HT1080 (cell line): ENCODE data around the gene BRD3. TPM values are rescaled to one million over a fixed set of nuclear protein-coding genes. Genes with fewer than 3 reads are reported as not detected.

Experiments used
- DNase-seq: peaks from one replicate; pipeline ENCODE4 v3.0.0-alpha.2; 2015; ENCODE audit warnings: low read depth
- total RNA-seq: library from RNA; depleted of rRNA; stranded (reverse); fragments of >200 nt; shearing (Covaris generic); gene quantifications from 2 replicates; pipeline ENCODE4 v1.2.3, GENCODE V29; 2014

The BRD3 gene
- total RNA-seq, 1 experiment from 2014 or later: 10.1 TPM

DNA sequence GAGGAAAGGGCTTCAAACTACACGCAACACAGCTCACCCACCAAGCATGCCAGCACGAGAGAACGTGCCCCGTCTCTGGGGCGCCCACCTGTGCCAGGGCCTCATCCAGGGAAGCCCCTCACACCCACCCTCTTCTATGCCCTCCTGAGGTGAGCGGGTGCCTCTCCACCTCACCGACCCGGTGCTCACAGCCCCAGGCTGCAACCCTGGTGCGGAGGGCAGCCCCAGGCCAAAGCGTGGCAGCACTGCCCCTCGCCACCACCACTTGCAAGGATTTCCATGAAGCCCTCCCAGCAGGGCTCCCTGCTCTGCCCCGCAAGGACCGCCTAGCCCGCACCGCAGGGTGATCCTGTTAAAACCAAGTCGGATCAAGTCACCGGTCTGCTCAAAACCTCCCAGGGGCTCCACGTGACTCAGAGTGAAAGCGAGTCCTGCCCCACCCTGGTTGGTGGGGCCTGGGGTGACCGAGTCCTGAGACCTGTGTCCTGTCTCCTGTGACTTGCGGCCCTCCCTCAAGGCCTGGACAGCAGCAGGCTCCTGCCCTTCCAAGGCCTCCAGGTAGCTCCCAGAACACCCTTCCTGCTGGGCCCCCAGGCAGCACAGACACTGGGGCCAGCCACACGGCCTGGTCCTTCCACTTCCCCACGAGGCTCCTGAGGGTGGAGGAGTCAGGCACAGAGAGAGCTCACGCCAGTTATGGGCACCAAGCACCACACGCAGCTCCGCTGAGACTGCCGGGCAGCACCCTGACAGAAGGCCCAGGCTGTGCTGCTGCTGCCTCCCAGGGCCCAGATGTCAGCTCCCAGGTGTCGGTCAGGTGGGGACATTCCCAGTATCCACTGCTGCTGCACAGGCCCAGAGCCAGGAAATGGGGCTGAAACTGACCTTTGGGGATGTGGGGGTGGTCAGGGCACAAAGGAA lies 12.7 kb downstream of the BRD3 start:
- no peak for DNase-seq

DNA sequence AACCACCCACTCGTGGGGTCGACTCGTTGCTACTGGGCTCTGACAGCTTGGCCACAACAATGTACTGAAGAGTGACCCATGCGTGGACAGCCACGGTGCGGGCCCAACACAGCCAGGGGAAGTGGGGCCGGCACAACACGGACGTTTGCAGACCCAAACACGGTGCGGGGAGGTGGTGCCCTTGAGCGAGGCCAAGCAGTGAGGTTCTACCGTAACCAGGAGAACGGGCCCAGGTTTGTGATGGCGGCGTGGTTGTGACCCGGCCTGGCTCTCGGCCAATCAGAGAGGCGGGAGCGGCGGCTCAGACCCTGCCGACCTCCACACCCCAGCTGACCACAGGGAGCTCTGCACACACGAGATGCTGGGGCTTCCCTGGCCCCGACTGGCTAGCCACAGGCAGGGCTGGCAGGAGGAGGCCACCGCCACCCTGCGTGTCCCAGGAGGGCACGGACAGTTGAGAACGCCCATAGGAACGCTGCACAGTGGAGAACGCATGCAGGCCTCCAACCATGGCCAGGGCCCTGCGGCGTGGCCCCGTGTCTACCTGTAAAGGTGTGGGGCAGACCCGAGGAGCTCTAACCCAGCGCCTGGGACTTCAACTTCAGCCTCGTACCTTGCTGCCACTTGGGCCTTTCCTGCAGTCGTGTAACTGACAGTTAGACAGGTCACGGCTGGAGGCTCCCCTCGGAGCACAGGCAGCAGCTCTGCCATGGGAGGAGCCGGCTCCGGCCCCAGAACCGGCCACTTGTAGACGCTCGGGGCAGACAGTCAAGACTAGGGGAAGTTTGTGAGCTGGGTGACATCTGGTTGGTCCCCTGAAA lies 13.7 kb downstream of the BRD3 start:
- no peak for DNase-seq

DNA sequence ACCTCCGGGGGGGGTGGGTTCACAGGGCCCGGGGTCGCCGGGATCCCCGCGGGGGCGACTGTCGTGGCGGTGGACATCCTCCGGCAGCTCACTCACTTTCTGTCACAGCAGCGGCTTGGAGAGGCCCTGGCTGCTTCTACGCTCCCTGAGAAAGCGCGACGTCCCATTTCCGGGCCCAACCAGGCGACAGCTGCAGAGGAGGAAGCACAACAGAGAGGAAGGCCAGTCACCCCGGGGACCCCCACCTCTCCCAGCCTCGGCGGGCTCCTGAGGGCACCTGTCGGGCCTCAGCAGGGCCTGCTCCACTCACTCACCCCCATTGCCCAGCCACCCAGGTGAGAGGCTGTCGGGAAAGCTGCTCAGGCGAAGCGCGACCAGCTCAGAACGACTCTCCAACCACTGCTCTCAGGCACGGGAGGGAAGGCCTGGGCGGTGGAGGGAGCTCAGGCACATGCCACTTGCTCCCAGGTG lies 14.4 kb downstream of the BRD3 start:
- DNase-seq: no peak

DNA sequence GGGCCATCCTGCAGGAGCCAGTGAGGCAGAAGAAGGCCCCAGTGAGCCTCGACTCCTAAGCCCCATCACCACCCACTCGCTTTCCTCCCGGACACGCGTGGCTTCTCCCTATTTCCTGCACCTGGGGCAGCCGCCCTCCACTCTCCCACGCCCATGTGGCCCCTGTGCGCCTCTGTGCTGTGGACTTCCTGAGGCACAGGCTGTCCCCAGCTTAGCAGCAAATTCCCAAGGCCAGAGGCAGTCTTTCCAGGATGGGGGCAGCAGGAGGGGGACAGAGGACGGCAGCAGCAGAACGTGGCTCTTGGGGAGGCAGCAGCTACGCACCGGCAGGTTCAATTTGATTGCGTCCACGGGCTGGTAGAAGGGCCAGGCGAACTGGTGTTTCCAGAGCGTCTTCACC lies 14.9 kb downstream of the BRD3 start:
- DNase-seq: no peak

DNA sequence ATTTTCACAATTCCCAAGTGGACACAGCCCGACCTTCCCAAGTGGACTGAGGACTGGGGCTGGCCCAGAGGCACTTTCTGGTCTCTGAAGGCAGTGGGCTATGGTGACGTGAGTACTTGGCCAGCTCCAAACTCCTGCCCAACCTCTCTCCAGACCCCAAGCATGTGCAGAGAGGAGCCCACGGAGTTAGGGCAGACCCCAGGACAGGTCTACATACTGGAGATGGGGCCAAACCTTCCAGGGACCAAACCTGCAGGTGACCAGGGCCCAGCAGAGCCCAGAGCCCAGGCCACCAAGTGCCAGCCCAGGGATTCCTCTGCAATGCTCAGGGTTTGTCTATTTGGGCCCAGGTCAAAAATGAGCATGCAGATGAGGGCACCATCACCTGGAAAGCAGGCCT lies 15.3 kb downstream of the BRD3 start:
- DNase-seq: no peak

DNA sequence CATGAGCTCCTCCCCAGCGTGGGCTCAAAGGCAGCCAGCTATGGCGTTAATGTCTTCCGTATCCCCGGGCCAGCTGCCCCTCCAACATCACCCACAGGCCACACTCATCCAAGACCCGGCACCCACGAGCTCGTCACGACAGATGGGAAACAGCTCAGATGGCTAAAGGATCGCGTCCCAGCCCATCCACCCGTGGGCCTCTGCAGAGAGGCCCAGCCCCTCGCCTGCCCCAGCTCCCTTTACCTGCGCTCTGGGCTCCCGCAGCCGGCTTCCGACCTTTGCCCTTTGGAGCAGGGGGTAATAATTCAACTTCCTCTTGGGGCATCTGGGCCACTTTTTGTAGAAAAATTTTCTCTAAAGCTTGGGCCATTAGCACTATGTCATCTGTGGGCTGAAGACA lies 16.5 kb downstream of the BRD3 start:
- DNase-seq: no peak

DNA sequence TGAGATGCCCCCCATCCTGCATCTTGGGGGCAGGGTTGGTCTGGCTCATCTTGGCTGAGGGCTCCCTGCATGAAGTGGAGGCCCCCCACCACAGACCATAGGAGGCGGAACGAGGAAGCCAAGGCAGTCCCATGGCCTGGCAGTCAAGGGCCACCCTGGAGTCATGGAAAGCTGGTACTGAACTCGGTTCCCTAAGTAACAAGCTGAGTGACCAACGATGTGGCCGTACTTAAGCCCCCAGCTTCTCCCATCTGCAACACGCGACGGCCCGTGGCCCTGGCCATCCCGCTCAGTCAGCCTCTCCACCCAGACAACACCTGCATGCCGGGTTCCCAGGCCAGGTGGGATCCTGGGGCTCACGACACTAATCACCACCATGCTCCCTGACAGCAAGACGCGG lies 17.1 kb downstream of the BRD3 start:
- no peak for DNase-seq

DNA sequence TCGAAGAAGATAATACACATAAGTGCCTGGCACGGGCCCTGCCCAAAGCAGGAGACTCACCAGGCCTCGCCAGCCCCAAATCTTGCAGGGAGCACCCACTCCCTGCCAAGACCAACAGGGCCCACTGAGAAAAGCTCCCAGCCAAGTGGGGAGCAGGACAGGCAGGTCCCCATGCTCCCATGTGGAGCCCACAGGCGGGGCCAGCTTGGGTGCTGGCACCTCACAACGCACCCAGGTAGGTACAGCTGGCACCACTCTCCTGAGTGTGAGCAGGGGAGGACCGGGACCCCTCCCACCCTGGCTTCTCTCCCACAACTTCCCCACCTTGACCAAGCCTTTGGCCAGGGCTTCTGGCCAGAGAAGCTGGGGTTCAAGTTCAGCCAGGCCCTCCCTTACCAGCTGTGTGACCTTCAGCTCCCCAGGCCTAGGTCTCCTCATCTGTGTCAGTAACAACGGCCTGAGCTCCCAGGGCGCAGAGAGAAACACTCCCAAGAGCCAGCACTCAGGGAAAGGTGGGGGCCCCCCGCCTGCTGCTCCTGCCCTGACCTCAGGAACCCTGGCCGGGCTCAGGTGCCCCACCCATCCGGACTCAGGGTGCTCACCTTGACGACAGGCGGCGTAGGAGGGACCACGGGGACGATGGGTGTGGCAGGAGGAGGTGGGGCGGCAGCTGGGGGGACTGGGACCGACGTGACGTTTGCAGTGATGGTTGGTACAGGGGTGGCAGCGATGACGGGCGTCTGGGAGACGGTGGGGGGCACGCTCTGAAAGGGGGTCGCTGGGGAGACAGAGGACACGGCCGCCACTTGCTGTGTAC lies 17.8 kb downstream of the BRD3 start:
- no peak for DNase-seq

DNA sequence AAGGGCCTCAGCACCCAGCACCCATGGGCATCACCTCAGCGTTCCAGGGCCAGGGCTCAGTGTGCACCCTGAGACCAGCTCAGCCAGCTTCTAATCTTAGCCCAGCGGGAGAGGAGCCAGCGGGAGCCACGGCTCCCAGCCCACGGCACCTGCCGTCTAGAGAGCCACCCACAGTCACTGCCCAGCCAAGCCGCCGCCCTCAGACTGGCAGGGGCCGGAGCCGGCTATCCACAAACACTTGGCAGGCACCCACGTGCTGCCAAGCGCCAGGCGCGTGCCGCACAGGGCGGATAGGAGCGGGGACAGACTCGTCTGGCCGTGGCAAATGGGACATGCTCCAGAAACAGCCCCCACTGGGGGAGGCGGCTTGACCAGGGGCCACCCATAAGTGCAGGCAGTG lies 18.6 kb downstream of the BRD3 start:
- DNase-seq: no peak

DNA sequence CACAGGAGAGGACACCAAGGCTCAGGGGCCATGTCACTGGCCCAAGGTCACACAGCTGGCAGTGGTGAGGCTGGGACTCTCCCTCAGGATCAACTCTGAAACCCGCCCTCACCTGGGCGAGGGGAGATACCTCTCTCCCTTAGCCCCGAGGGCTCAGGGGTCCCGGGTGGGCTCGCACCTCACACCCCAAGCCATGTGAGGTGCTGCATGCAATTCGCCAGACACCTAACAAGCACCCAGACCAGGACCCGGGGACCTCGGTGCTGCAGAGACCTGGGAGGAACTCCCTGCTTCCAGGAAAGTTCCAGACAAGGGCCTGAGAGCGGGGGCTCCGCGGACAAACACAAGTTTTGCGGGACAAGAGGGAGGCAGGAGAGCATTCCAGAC lies 19.3 kb downstream of the BRD3 start:
- DNase-seq: no peak

DNA sequence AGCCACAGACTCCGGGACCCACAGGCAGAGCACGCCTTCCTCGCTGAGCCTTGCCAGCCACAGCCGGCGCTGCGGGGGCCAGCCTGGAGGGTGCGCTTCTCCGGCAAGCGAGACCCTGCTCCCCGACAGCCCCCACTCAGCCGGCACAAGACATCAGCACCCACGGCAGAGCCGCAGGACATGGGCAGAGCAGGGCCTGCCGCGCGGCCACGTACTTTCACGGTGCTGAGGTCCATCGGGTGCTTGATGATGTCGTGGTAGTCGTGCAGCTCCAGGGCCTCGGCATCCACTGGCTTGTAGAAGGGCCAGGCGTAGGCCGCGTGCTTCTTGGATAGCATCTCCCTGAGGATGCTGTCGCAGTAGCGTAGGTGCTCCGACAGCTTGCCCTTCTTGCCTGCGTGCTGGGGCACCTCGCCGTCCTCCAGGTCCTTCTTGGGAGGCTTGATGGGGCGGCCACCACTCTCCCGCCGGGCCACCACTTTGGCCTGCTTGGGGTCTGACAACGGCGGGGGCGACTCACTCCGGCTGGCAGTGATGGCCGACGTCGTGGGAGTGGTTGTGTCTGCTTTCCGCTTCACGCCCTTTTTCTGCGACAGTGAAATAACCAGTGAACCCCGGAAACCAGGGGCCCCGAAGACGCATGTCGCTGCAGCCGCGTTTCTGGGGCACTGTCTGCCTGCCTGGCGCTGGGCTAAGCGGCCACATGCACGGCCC lies 19.8 kb downstream of the BRD3 start:
- no peak for DNase-seq

DNA sequence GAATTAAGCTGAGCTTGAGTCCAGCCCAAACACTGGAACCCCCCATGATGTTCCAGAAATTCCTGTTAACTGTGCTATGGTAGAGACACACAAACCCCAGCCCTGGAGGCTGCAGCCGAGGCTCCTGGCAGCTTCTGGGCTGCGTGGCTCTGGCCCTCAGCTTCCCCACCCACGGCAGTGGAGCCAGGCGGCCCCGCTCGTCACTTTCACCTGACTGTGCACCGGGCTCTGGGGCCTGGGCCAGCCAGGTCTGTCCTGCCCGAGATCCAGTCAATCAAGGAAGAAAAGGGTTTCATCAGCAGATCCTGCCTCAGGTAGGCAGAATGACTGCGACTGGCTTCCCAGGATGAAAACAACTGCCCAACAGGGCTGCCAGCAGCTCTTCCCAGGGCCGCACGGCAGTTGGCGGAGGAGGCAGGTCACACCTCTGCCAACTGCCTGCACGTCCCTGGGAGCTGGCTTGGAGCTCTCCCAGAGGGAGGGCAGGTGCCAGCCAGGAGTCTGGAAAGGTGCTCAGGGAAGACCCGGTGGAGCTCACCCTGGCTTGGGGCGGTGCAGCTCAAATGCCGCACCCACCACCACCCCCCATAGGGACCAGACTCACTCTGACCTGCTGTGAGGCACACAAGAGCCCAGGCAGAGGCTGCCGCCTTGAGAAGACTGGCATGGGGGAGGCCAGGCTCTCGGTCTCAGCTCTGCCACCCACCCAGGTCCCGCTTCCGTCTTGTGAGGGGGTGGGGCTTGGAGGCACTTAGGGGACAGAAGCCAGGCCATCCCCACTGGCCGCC lies 20.7 kb downstream of the BRD3 start:
- DNase-seq: no peak

DNA sequence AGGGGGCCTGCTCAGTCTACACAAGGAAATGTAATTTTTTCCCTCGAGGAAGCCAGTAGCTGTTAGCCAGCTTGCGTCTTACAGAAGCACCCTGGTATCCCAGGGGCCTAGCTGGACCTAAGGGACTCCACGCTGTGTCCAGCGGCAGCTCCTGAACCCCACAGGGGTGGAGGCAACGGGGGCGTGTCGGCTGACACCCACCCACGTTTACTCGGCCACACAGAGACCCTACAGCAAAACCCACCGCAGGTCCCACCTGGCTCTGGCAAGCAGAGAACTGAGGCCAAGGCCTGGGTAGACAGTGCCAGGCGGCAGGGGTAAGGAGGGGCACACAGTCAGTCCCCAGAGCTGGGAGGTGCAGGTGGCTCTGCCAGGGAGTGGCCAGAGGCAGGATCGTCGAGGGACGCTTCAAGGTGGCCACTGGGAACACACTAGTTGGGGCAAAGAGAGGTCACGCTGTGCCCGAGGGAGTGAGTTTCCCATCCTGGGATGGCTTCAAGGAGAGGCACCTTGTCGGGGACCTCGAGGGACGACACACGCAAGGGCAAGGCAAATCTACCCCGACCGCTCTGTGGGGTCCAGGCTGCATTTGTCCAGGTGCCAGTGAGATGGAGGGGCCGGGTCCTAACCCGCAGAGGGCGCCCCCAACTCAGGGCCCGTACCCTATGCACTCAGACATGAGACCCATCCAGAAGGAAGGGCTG lies 21.8 kb downstream of the BRD3 start:
- DNase-seq: no peak

DNA sequence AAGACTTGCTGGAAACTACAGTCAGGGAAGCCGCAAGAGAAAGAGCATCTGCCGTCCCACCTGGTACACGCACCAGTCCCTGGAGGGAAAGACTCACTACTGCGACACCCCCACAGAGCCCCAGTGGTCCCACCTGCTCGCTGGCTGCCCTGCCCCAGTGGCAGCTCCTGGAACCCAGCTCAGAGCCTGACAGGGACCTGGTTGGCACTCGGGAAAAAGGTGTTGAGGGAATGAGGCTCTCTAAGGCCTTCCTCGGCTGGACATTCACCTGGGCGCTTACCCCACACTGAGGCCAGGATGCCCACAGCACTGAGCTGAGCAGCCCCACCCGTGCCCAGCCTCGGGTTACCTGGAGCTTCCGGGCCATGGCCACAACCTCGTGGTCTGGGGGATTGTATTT lies 22.9 kb downstream of the BRD3 start:
- no peak for DNase-seq

DNA sequence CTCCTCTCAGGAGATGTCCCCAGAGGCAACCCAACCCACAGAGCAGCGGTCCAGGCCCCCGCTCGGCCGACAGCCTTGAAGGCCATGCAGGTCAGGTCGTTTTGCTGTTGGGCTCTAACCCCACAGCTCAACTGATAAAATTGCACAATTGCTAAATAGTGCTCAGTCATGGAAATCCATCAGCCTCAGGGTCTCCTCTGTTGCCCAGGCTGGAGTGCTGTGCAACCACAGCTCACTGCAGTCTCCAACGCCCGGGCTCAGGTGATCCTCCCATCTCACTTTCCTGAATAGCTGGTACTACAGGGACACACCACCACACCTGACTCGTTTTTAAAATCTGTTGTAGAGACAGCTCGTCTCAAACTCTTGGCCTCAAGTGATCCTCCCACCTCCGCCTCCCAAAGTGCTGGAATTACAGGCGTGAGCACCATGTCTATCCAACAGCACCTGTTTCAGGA lies 24.3 kb downstream of the BRD3 start:
- no peak for DNase-seq

DNA sequence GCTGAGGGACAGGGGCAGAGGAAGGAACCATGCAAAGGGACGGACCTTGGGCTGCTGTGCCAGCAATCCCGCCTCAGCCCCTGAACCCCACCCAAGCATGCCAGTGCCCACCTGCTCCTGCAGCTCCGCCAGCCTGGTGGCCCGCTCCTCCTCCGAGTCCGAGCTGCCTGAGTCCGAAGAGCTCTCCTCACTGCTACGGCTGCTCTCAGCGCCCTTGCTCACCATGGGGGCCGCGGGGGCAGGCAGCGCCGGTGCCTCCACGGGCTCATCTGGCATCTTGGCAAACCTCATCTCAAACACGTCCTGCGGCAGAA lies 26.2 kb downstream of the BRD3 start:
- no peak for DNase-seq

DNA sequence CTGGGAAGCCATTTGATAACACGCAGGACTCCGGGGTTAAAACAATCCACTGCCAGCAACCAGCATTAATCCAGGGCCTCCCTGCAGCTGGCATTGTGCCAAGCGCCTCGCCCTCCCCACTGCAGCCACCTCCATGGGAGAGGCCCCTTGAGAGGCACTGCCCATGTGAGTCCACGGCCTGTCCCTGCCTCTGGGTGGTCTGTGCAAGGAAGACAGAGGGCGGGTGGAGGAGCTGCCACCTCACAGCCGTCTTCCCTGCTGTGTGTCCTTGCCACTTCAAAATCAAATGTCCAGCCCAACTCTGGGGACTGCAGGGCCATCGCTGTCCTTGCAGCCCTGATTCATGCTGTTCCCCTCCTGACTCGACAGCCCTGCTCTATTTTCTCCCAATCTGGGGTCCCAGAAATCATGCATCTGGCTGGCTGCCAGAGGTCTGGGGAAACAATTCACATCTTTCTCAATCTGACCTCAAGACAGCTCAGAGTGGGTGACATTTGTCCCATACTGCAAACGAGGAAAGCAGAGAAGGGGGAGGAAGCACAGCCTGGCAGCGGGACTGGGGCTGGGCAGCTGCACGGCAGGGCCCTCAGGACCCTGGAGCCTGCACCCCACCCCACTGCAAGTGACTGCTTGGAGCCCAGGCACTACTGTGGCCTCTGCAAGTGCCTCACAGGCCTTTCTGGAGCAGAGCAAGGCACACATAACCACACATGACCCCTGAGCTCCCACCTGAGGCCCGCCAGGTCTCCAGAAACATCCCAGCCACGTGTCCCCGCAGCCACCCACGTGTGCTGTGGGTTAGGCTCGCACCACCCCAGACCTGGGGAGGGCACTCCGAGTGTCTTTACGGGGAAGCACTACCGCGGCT lies 26.8 kb downstream of the BRD3 start:
- DNase-seq: no peak

DNA sequence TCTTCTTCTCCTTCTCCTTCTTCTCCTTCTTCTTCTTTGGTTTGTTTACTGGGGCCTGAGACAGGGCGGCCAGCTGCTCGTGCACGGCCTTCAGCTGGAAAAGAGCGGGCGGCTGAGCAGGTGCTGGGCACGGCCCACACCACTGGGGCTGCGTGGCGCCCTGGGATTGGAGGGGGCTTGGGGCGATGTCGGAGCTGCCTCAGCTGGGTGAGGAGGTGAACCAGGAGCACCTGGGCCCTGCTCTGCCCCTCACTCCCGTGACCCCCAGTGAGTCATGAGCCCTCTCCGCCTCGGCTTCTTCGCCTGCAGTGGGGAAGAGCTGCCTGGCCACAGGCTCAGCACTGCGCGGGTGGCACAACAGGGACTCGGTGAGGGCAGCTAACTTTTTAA lies 27.7 kb downstream of the BRD3 start:
- no peak for DNase-seq
